SU-DHL-6 (cell line): ENCODE measurements around the gene MYL6.

Experiments used
- EZH2phosphoT487 ChIP-seq: fragments of 200-600 bp; sonication (generic), shearing (Covaris generic); conservative IDR thresholded peaks from 2 replicates; pipeline ENCODE4 v1.6.1; 2018; ENCODE audit warnings: mild to moderate bottlenecking, antibody characterized with exemption, low read length, moderate library complexity, mixed read lengths
- TF ChIP-seq, protein P1 (sequence below): fragments of 200-600 bp; sonication (generic); IDR thresholded peaks from one replicate; pipeline ENCODE4 v1.5.1; 2017; ENCODE audit warnings: antibody characterized with exemption, mild to moderate bottlenecking, low read length, moderate library complexity; ENCODE audit not compliant: insufficient read depth, poor library complexity, severe bottlenecking

DNA sequence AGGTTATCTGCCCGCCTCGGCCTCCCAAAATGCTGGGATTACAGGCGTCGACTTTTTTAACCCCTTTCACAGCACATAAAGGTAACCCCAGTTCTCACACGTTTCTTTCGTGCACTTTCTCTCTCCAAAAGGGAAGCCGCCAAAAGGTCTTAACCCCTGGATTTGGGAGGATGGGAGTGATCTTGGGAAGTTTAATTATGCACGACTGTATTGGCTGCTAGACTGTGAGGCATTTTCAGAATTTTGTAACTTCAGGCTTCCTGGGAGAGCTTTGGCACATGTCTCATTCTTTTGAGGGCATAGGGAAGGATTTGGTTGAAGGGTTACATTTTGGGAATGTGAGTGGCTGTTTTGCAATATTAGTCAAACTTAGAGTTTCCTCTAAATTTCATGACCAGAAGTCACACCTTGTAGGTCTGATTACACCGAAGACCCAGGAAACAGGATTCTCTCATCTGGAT, 32.6 kb downstream of the MYL6 start:
- TF ChIP-seq, protein P1, sequence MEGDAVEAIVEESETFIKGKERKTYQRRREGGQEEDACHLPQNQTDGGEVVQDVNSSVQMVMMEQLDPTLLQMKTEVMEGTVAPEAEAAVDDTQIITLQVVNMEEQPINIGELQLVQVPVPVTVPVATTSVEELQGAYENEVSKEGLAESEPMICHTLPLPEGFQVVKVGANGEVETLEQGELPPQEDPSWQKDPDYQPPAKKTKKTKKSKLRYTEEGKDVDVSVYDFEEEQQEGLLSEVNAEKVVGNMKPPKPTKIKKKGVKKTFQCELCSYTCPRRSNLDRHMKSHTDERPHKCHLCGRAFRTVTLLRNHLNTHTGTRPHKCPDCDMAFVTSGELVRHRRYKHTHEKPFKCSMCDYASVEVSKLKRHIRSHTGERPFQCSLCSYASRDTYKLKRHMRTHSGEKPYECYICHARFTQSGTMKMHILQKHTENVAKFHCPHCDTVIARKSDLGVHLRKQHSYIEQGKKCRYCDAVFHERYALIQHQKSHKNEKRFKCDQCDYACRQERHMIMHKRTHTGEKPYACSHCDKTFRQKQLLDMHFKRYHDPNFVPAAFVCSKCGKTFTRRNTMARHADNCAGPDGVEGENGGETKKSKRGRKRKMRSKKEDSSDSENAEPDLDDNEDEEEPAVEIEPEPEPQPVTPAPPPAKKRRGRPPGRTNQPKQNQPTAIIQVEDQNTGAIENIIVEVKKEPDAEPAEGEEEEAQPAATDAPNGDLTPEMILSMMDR = no peak
- no peak for TF ChIP-seq EZH2phosphoT487
